ENCODE results near the gene MTA2. TPM values are rescaled to one million over a fixed set of nuclear protein-coding genes. Genes with fewer than 3 reads are reported as not detected.

MTA2 gene
- total RNA-seq, 1 donor from 2014 or later = 68.4 TPM

- intact Hi-C loops (cut with DNase I) = no loop called here
These were observed 45.9 kb upstream of the MTA2 start for GRCh38 chr11:62647609-62648005.

GRCh38 chr11:62646825-62647608 lies 45.4 kb upstream of the MTA2 start:
- no peaks in the 10 kb centered on the region for H3K9me3 ChIP-seq
- peaks cover 37% of the 10 kb centered on the region for H3K4me1 ChIP-seq
- peaks cover 49% of the 10 kb centered on the region for H3K36me3 ChIP-seq
- TF ChIP-seq CTCF (IDR thresholded peaks at IDR 0.05) = no peak
- H3K4me3 ChIP-seq = peak overlapping the region; percentile 90
- ATAC-seq = peak in 1 of 2 donors; percentile 1
- intact Hi-C loops (cut with DNase I) = no loop called here
- no peak overlapping the region for H3K27ac ChIP-seq
- DNase-seq = no peak
- no peaks in the 10 kb centered on the region for H3K27me3 ChIP-seq (ENCODE audit: low read depth)

More at GRCh38 chr11:62647609-62648005, 45.9 kb upstream of the MTA2 start:
- H3K4me3 ChIP-seq = no peak overlapping the region
- ATAC-seq (no peak), DNase-seq (no peak)
- peaks cover 43% of the 10 kb centered on the region for H3K4me1 ChIP-seq
- TF ChIP-seq CTCF (IDR thresholded peaks at IDR 0.05) = no peak
- no peaks in the 10 kb centered on the region for H3K27me3 ChIP-seq (ENCODE audit: low read depth)
- no peak overlapping the region for H3K27ac ChIP-seq
- H3K9me3 ChIP-seq = no peaks in the 10 kb centered on the region
- H3K36me3 ChIP-seq = peaks cover 44% of the 10 kb centered on the region

- no peaks in the 10 kb centered on the region for H3K27me3 ChIP-seq (ENCODE audit: low read depth)
- peak; percentile 100 for DNase-seq
- no peaks in the 10 kb centered on the region for H3K9me3 ChIP-seq
- intact Hi-C loops (cut with DNase I) = no loop called here
- peak within 1 kb of the TSS; percentile 93 for H3K27ac ChIP-seq
- H3K4me1 ChIP-seq = peaks cover 29% of the 10 kb centered on the region
- H3K4me3 ChIP-seq = peak within 1 kb of the TSS; percentile 90
- peak; percentile 99 for ATAC-seq
- TF ChIP-seq CTCF (IDR thresholded peaks at IDR 0.05) = no peak
- peaks cover 49% of the 10 kb centered on the region for H3K36me3 ChIP-seq
These were observed 44.5 kb upstream of the MTA2 start, which contains the start of gene GANAB for GRCh38 chr11:62645946-62646824. Gene GANAB, minus strand, starts transcription at chr11:62646613. Its CDS starts 14 bp downstream, at chr11:62646599.

GRCh38 chr11:62645671-62645945 lies 43.9 kb upstream of the MTA2 start:
- Histone ChIP-seq H3K9me3 (no peaks in the 10 kb centered on the region), H3K27me3 (ENCODE audit: low read depth) (no peaks in the 10 kb centered on the region), H3K36me3 (peaks cover 49% of the 10 kb centered on the region), H3K4me1 (peaks cover 23% of the 10 kb centered on the region), H3K4me3 (peak overlapping the region; percentile 90), H3K27ac (peak overlapping the region; percentile 93)
- TF ChIP-seq CTCF (IDR thresholded peaks at IDR 0.05) = no peak
- ATAC-seq (no peak), DNase-seq (no peak)
- intact Hi-C loops (cut with DNase I) = no loop called here

- intact Hi-C loops (cut with DNase I) = no loop called here
- Histone ChIP-seq H3K4me1 (peaks cover 23% of the 10 kb centered on the region), H3K27me3 (ENCODE audit: low read depth) (no peaks in the 10 kb centered on the region), H3K36me3 (peaks cover 42% of the 10 kb centered on the region), H3K27ac (no peak overlapping the region), H3K4me3 (no peak overlapping the region), H3K9me3 (no peaks in the 10 kb centered on the region)
- no peak for TF ChIP-seq CTCF (IDR thresholded peaks at IDR 0.05)
- DNase-seq (no peak), ATAC-seq (no peak)
These were observed 42.6 kb upstream of the MTA2 start for GRCh38 chr11:62644220-62644619.

All from lower lobe of right lung (tissue), 2 donors.